ENCODE measurements around the gene PRKD2. TPM values are rescaled to one million over a fixed set of nuclear protein-coding genes. Genes with fewer than 3 reads are reported as not detected.
A peak's percentile ranks its signal among the peaks of the same experiment; 100 is the strongest.

The PRKD2 gene
- total RNA-seq, 1 donor from 2014 or later: 191 TPM

- no peaks in the 10 kb centered on the region for H3K9me3 Mint-ChIP-seq
- H3K4me1 Mint-ChIP-seq: peaks cover 34% of the 10 kb centered on the region
- intact Hi-C loops (cut with micrococcal nuclease): no loop called here
- H3K4me3 Mint-ChIP-seq: peak within 1 kb of the TSS; percentile 81
- TF ChIP-seq, protein P1, sequence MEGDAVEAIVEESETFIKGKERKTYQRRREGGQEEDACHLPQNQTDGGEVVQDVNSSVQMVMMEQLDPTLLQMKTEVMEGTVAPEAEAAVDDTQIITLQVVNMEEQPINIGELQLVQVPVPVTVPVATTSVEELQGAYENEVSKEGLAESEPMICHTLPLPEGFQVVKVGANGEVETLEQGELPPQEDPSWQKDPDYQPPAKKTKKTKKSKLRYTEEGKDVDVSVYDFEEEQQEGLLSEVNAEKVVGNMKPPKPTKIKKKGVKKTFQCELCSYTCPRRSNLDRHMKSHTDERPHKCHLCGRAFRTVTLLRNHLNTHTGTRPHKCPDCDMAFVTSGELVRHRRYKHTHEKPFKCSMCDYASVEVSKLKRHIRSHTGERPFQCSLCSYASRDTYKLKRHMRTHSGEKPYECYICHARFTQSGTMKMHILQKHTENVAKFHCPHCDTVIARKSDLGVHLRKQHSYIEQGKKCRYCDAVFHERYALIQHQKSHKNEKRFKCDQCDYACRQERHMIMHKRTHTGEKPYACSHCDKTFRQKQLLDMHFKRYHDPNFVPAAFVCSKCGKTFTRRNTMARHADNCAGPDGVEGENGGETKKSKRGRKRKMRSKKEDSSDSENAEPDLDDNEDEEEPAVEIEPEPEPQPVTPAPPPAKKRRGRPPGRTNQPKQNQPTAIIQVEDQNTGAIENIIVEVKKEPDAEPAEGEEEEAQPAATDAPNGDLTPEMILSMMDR (IDR thresholded peaks at IDR 0.05): no peak
- CTCF ChIA-PET: interaction anchor here (2.1 to 2.5 kb wide), 3 partner anchors 19 to 26 kb away, joined by 7 to 16 read pairs (median 15); partner anchors contain the start of gene DACT3
- H3K36me3 Mint-ChIP-seq (ENCODE audit: low read depth): peaks cover 2% of the 10 kb centered on the region
- peak; percentile 51 for DNase-seq
- no peak for ATAC-seq (ENCODE audit: low read depth)
- POLR2A ChIA-PET: interaction anchor here (0.7 to 4.3 kb wide), 7 partner anchors 18 to 1614 kb away, joined by 3 to 23 read pairs (median 7); partner anchors contain the start of genes CALM3, DACT3 and SLC1A5
- H3K27me3 Mint-ChIP-seq: peaks cover 4% of the 10 kb centered on the region
- H3K27ac Mint-ChIP-seq: peak within 1 kb of the TSS; percentile 62
Measured at GRCh38 chr19:46635920-46636761, 80.8 kb downstream of the PRKD2 start, which contains the start of gene GNG8. TSS of gene GNG8 (minus strand) at chr19:46636202. CDS start at chr19:46634682, 1,520 bp downstream.

DNA sequence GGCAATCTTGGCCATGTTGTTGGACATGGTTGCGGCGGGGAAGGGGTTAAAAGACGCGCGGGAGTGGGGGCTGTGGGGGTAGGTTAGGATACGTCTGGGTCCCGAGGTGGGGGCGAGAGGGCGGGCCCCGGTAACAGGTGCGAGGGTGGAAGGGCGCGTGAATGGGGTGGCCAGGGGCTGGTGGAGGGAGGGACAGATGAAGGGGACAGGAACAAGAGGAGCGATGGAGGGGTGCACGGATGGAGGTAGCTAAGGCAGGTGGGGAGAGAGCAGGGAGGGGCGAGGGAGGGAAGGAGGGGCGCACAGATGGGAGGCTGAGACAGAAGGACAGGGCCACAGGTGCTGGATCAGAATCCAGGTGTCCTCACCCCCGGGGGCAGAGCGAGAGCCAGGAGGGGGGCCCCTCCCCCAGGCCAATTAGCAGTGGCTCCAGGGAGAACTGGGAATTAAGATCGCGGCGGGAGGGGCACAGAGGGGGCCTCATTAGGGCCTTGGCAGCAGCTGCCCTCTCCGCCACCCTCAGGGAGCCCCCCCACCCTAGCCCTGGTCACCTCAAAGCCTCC, 82.2 kb downstream of the PRKD2 start:
- CTCF ChIA-PET: interaction anchor here (2.2 kb wide), 1 partner anchor 18 kb away, joined by 9 read pairs; no protein-coding TSS in a partner anchor

GRCh38 chr19:46634045-46634655, 82.8 kb downstream of the PRKD2 start:
- TF ChIP-seq, protein P1 (IDR thresholded peaks at IDR 0.05): no peak
- DNase-seq (peak; percentile 92), ATAC-seq (ENCODE audit: low read depth) (peak; percentile 80)
- H3K27ac Mint-ChIP-seq: peak overlapping the region; percentile 64
- peaks cover 30% of the 10 kb centered on the region for H3K4me1 Mint-ChIP-seq
- H3K4me3 Mint-ChIP-seq: peak overlapping the region; percentile 81
- H3K27me3 Mint-ChIP-seq: no peaks in the 10 kb centered on the region
- peaks cover 2% of the 10 kb centered on the region for H3K36me3 Mint-ChIP-seq (ENCODE audit: low read depth)
- intact Hi-C loops (cut with micrococcal nuclease): loop anchor here (1.0 kb wide), 4 partner anchors 9 to 34 kb away; partner anchors contain the start of genes DACT3 and PTGIR
- POLR2A ChIA-PET: interaction anchor here (0.6 to 8.6 kb wide), 9 partner anchors 9 to 111 kb away, joined by 3 to 99 read pairs (median 6); partner anchors contain the start of genes CALM3, DACT3 and PTGIR
- CTCF ChIA-PET: interaction anchor here (1.0 to 2.2 kb wide), 5 partner anchors 12 to 28 kb away, joined by 3 to 9 read pairs (median 4); partner anchors contain the start of gene DACT3
- H3K9me3 Mint-ChIP-seq: no peaks in the 10 kb centered on the region

More for the DNA sequence above, 82.2 kb downstream of the PRKD2 start:
- peak overlapping the region; percentile 62 for H3K27ac Mint-ChIP-seq
- peaks cover 31% of the 10 kb centered on the region for H3K4me1 Mint-ChIP-seq
- intact Hi-C loops (cut with micrococcal nuclease): loop anchor here (1.0 kb wide), 4 partner anchors 9 to 34 kb away; partner anchors contain the start of genes DACT3 and PTGIR
- H3K4me3 Mint-ChIP-seq: peak overlapping the region; percentile 81
- H3K9me3 Mint-ChIP-seq: no peaks in the 10 kb centered on the region
- POLR2A ChIA-PET: interaction anchor here (0.6 to 8.6 kb wide), 7 partner anchors 11 to 154 kb away, joined by 3 to 99 read pairs (median 7); partner anchors contain the start of genes CALM3, DACT3 and SLC1A5
- DNase-seq (no peak), ATAC-seq (ENCODE audit: low read depth) (no peak)
- TF ChIP-seq, protein P1 (IDR thresholded peaks at IDR 0.05): no peak
- no peaks in the 10 kb centered on the region for H3K27me3 Mint-ChIP-seq
- H3K36me3 Mint-ChIP-seq (ENCODE audit: low read depth): peaks cover 2% of the 10 kb centered on the region

- peak overlapping the region; percentile 72 for H3K4me3 Mint-ChIP-seq
Measured at GRCh38 chr19:46633130-46633529, 83.8 kb downstream of the PRKD2 start.

More at GRCh38 chr19:46633130-46633529, 83.8 kb downstream of the PRKD2 start:
- intact Hi-C loops (cut with micrococcal nuclease): no loop called here
- CTCF ChIA-PET: interaction anchor here (1.1 to 2.2 kb wide), 4 partner anchors 13 to 29 kb away, joined by 4 to 9 read pairs (median 5); partner anchors contain the start of gene DACT3
- DNase-seq (no peak), ATAC-seq (ENCODE audit: low read depth) (no peak)
- H3K27me3 Mint-ChIP-seq: no peaks in the 10 kb centered on the region
- H3K36me3 Mint-ChIP-seq (ENCODE audit: low read depth): peaks cover 2% of the 10 kb centered on the region
- peak overlapping the region; percentile 64 for H3K27ac Mint-ChIP-seq
- POLR2A ChIA-PET: interaction anchor here (0.5 to 8.6 kb wide), 4 partner anchors 8 to 48 kb away, joined by 3 to 99 read pairs (median 5); partner anchors contain the start of gene PTGIR
- TF ChIP-seq, protein P1 (IDR thresholded peaks at IDR 0.05): no peak
- peaks cover 33% of the 10 kb centered on the region for H3K4me1 Mint-ChIP-seq
- H3K9me3 Mint-ChIP-seq: no peaks in the 10 kb centered on the region

All from activated B cell treated with CpG ODN at 0.5 μM for 24 hours (primary cell).